ENCODE results near the gene PCDHGB6. TPM values are rescaled to one million over a fixed set of nuclear protein-coding genes. Genes with fewer than 3 reads are reported as not detected.

Gene PCDHGB6
- total RNA-seq, 1 experiment from 2014 or later: 6.0 TPM

GRCh38 chr5:141421489-141421855 is 13.7 kb downstream of the PCDHGB6 start:
- DNase-seq (ENCODE audit: low spot score): no peak
- H3K27me3 Mint-ChIP-seq (ENCODE audit: low read depth): peaks cover 14% of the 10 kb centered on the region
- H3K27ac Mint-ChIP-seq: no peak overlapping the region; the same call in 1 of the 2 replicates
- H3K9me3 Mint-ChIP-seq: peaks cover 35% of the 10 kb centered on the region
- ChIA-PET POLR2A (interaction anchor here (1.3 kb wide), 2 partner anchors 92 to 139 kb away, joined by 3 read pairs; no protein-coding TSS in a partner anchor), CTCF (interaction anchor here (0.6 to 3.6 kb wide), 45 partner anchors 9 to 327 kb away, joined by 3 to 131 read pairs (median 8); partner anchors contain the start of genes DIAPH1, PCDHB10, PCDHB11 and PCDHB14)
- H3K4me3 Mint-ChIP-seq: peak overlapping the region; percentile 81
- TF ChIP-seq CDX4 (CRISPR knock-in tag; IDR thresholded peaks at IDR 0.05; ENCODE audit: borderline replicate concordance): no peak
- no peak for TF ChIP-seq EMX1 (CRISPR knock-in tag; IDR thresholded peaks at IDR 0.05)
- TF ChIP-seq ZNF671 (CRISPR knock-in tag; IDR thresholded peaks at IDR 0.05): no peak
- TF ChIP-seq ZNF423 (CRISPR knock-in tag; IDR thresholded peaks at IDR 0.05): no peak
- TF ChIP-seq GABPB1 (CRISPR knock-in tag; IDR thresholded peaks at IDR 0.05): no peak
- TF ChIP-seq ZNF512 (CRISPR knock-in tag; IDR thresholded peaks at IDR 0.05; ENCODE audit: borderline replicate concordance): no peak
- TF ChIP-seq ZNF138 (CRISPR knock-in tag; conservative IDR thresholded peaks at IDR 0.05): no peak
- no peak for TF ChIP-seq IRF2 (CRISPR knock-in tag; IDR thresholded peaks at IDR 0.05; ENCODE audit: borderline replicate concordance, low read depth)
- TF ChIP-seq MYBL2 (CRISPR knock-in tag; IDR thresholded peaks at IDR 0.05): no peak
- no peak for TF ChIP-seq USF1 (CRISPR knock-in tag; IDR thresholded peaks at IDR 0.05)
- no peak for TF ChIP-seq ATF2 (CRISPR knock-in tag; IDR thresholded peaks at IDR 0.05; ENCODE audit: borderline replicate concordance, low read depth)
- no peak for TF ChIP-seq TEAD1 (CRISPR knock-in tag; IDR thresholded peaks at IDR 0.05)
- no peak for TF ChIP-seq JAZF1 (CRISPR knock-in tag; IDR thresholded peaks at IDR 0.05)
- TF ChIP-seq ESRRA (CRISPR knock-in tag; IDR thresholded peaks at IDR 0.05; ENCODE audit: borderline replicate concordance): no peak
- no peak for TF ChIP-seq ETV6 (CRISPR knock-in tag; IDR thresholded peaks at IDR 0.05)
- H3K4me1 Mint-ChIP-seq: peaks cover 26% of the 10 kb centered on the region
- no peak for ATAC-seq
- H3K36me3 Mint-ChIP-seq: peaks cover 65% of the 10 kb centered on the region

GRCh38 chr5:141422742-141423291 is 15.0 kb downstream of the PCDHGB6 start:
- Mint-ChIP-seq H3K4me1 (peaks cover 26% of the 10 kb centered on the region), H3K36me3 (peaks cover 77% of the 10 kb centered on the region), H3K9me3 (peaks cover 40% of the 10 kb centered on the region), H3K27me3 (ENCODE audit: low read depth) (peaks cover 14% of the 10 kb centered on the region), H3K4me3 (no peak overlapping the region), H3K27ac (no peak overlapping the region)
- TF ChIP-seq JAZF1 (CRISPR knock-in tag; IDR thresholded peaks at IDR 0.05): no peak
- TF ChIP-seq HMGXB4 (CRISPR knock-in tag; IDR thresholded peaks at IDR 0.05): no peak
- peak; percentile 18; the same call in 1 of the 2 replicates for TF ChIP-seq FOXP1 (CRISPR knock-in tag; IDR thresholded peaks at IDR 0.05; ENCODE audit: borderline replicate concordance)
- TF ChIP-seq RELA (CRISPR knock-in tag; IDR thresholded peaks at IDR 0.05; ENCODE audit: borderline replicate concordance): 0 out of 2 replicates have a peak, but pooled peaks have one; percentile 67
- no peak for TF ChIP-seq ZNF425 (CRISPR knock-in tag; conservative IDR thresholded peaks at IDR 0.05)
- no peak for DNase-seq (ENCODE audit: low spot score)
- ChIA-PET POLR2A (no interaction called here), CTCF (interaction anchor here (0.7 to 3.6 kb wide), 7 partner anchors 10 to 135 kb away, joined by 3 to 131 read pairs (median 7); partner anchors contain the start of genes PCDHGA10 and PCDHGB3)
- ATAC-seq: no peak

Measured in WTC11 (cell line).